CD14-positive monocyte (primary cell): ENCODE data around the gene GNAS-AS1. TPM values are rescaled to one million over a fixed set of nuclear protein-coding genes. Genes with fewer than 3 reads are reported as not detected.

Experiments
- DNase-seq, 3 donors: peaks; one replicate each; pipeline ENCODE4 v3.0.0-alpha.2; 2011 to 2022
- H2AFZ ChIP-seq: 2 replicates; pipeline ENCODE4 v1.6.0; 2012; ENCODE audit warnings: mild to moderate bottlenecking, low read depth, low read length, inconsistent platforms; ENCODE audit not compliant: insufficient read depth, poor library complexity, severe bottlenecking
- H3K27ac ChIP-seq, 2 donors: 1 replicate in 1 of 2; 2 replicates in 1 of 2; pipeline ENCODE4 v1.5.1; 2012 to 2013; ENCODE audit warnings: low read length in 2 of 2, control low read depth in 1 of 2, inconsistent platforms in 1 of 2, low read depth in 1 of 2, mild to moderate bottlenecking in 1 of 2
- H3K27me3 ChIP-seq, 2 donors: one replicate each; pipeline versions ENCODE4 v1.6.0 to v1.6.1; 2011 to 2013; ENCODE audit warnings: low read length in 2 of 2; ENCODE audit not compliant: control insufficient read depth in 2 of 2, insufficient read depth in 2 of 2
- H3K36me3 ChIP-seq, 2 donors: replicated peaks in 1 of 2; 1 replicate in 1 of 2; 2 replicates in 1 of 2; pipeline versions ENCODE4 v1.5.1 to v1.6.1; 2012 to 2013; ENCODE audit warnings: low read length in 2 of 2, control low read depth in 1 of 2, inconsistent platforms in 1 of 2, mild to moderate bottlenecking in 1 of 2; ENCODE audit not compliant: insufficient read depth in 2 of 2, control insufficient read depth in 1 of 2
- H3K4me1 ChIP-seq, 2 donors: 1 replicate in 1 of 2; 2 replicates in 1 of 2; pipeline versions ENCODE4 v1.5.1 to v1.6.1; 2012 to 2013; ENCODE audit warnings: low read length in 2 of 2, control low read depth in 1 of 2, inconsistent platforms in 1 of 2, mild to moderate bottlenecking in 1 of 2, moderate library complexity in 1 of 2; ENCODE audit not compliant: insufficient read depth in 2 of 2, control insufficient read depth in 1 of 2
- H3K4me2 ChIP-seq: replicated peaks from 2 replicates; pipeline ENCODE3; 2012; ENCODE audit warnings: low read length, moderate library complexity, mild to moderate bottlenecking; ENCODE audit not compliant: poor library complexity, severe bottlenecking; ENCODE audit errors: extremely low read depth
- H3K4me3 ChIP-seq, 3 experiments: fragments of 200-600 bp in 1 of 3; sonication (generic) in 1 of 3; replicated peaks in 1 of 3; 1 replicate in 2 of 3; 2 replicates in 1 of 3; pipeline ENCODE4 v1.5.1; 2011 to 2013; ENCODE audit warnings: low read length in 3 of 3, mild to moderate bottlenecking in 3 of 3, control low read depth in 2 of 3, low read depth in 2 of 3, inconsistent platforms in 1 of 3, moderate library complexity in 1 of 3
- H3K79me2 ChIP-seq: 2 replicates; pipeline ENCODE4 v1.6.0; 2012; ENCODE audit warnings: mild to moderate bottlenecking, control low read depth, inconsistent platforms, low read length, moderate library complexity; ENCODE audit not compliant: insufficient read depth
- H3K9ac ChIP-seq: 2 replicates; pipeline ENCODE4 v1.6.0; 2017; ENCODE audit warnings: low read length, mild to moderate bottlenecking; ENCODE audit not compliant: insufficient read depth, poor library complexity, severe bottlenecking
- H3K9me3 ChIP-seq, 2 donors: replicated peaks in 1 of 2; 1 replicate in 1 of 2; 2 replicates in 1 of 2; pipeline versions ENCODE4 v1.5.1 to v1.6.1; 2012 to 2013; ENCODE audit warnings: low read length in 2 of 2, control low read depth in 1 of 2; ENCODE audit not compliant: control insufficient read depth in 1 of 2, insufficient read depth in 1 of 2
- H4K20me1 ChIP-seq: 2 replicates; pipeline ENCODE4 v1.6.0; 2012; ENCODE audit warnings: mild to moderate bottlenecking, low read length, control low read depth, moderate library complexity; ENCODE audit not compliant: insufficient read depth
- H3K27ac Mint-ChIP-seq, 7 donors: one replicate each; pipeline ENCODE4 v1.8.0; 2020; ENCODE audit warnings: mild to moderate bottlenecking in 7 of 7, mixed read lengths in 7 of 7, moderate library complexity in 6 of 7, inconsistent platforms in 2 of 7
- H3K27me3 Mint-ChIP-seq, 3 donors: one replicate each; pipeline ENCODE4 v1.8.0; 2021 to 2022; ENCODE audit warnings: low read depth in 3 of 3, mild to moderate bottlenecking in 3 of 3, mixed read lengths in 3 of 3, moderate library complexity in 3 of 3, inconsistent platforms in 1 of 3
- H3K36me3 Mint-ChIP-seq, 2 donors: one replicate each; pipeline ENCODE4 v1.8.0; 2020; ENCODE audit warnings: mixed read lengths in 2 of 2, inconsistent platforms in 1 of 2, mild to moderate bottlenecking in 1 of 2
- H3K4me1 Mint-ChIP-seq: one replicate; pipeline ENCODE4 v1.8.0; 2020; ENCODE audit warnings: mild to moderate bottlenecking, mixed read lengths
- H3K4me3 Mint-ChIP-seq, 2 donors: one replicate each; pipeline ENCODE4 v1.8.0; 2020; ENCODE audit warnings: mild to moderate bottlenecking in 2 of 2, mixed read lengths in 2 of 2, moderate library complexity in 1 of 2
- H3K9me3 Mint-ChIP-seq, 7 donors: one replicate each; pipeline ENCODE4 v1.8.0; 2020 to 2022; ENCODE audit warnings: mixed read lengths in 7 of 7, mild to moderate bottlenecking in 6 of 7, moderate library complexity in 6 of 7, inconsistent platforms in 2 of 7
- CTCF ChIP-seq: fragments of 200-600 bp; IDR thresholded peaks from one replicate; pipeline ENCODE4 v1.8.0; 2022; ENCODE audit warnings: antibody characterized with exemption, mild to moderate bottlenecking
- WGBS: methylation state at CpG from one replicate; pipeline ENCODE4 v1.1.5; 2013; ENCODE audit warnings: missing lambda C conversion rate; ENCODE audit not compliant: insufficient coverage; 5-methylcytosine and 5-hydroxymethylcytosine counted together
- intact Hi-C, 2 donors: fragments of 100-400 bp; cut with micrococcal nuclease; formaldehyde crosslinking; loops; one replicate each; pipeline versions ENCODE4 v1.15.0 to v1.15.1; 2023
- polyA plus RNA-seq, 3 donors: library from polyadenylated mRNA; depleted of rRNA in 1 of 3; unstranded in 2 of 3; stranded (reverse) in 1 of 3; fragments of 300-500 nt in 2 of 3; fragments of >200 nt in 1 of 3; fragmentation: Illumina TruSeq in 2 of 3; gene quantifications; 1 replicate in 2 of 3; 2 replicates in 1 of 3; pipeline ENCODE4 v1.2.3, GENCODE V29; 2012 to 2021

The GNAS-AS1 gene
- polyA plus RNA-seq, 3 donors: not detected

- Histone ChIP-seq H4K20me1 (no peaks in the 10 kb centered on the region), H3K36me3 (no peaks in the 10 kb centered on the region), H3K9ac (no peak overlapping the region), H3K27me3 (peaks cover 12 to 16% of the 10 kb centered on the region in 2 donors), H3K79me2 (no peaks in the 10 kb centered on the region), H3K4me3 (no peak overlapping the region), H2AFZ (no peak overlapping the region), H3K4me1 (peaks cover 6 to 10% of the 10 kb centered on the region in 2 donors), H3K4me2 (no peak overlapping the region), H3K9me3 (no peaks in the 10 kb centered on the region), H3K27ac (no peak overlapping the region)
- Mint-ChIP-seq H3K27ac (no peak overlapping the region), H3K27me3 (peaks cover 17 to 49% (median 38%) of the 10 kb centered on the region in 3 donors), H3K36me3 (no peaks in the 10 kb centered on the region), H3K4me1 (peaks cover 14% of the 10 kb centered on the region), H3K4me3 (peak overlapping the region in 1 of 2 donors; percentile 2), H3K9me3 (peaks cover 0 to 4% (median 0%) of the 10 kb centered on the region in 7 donors)
- WGBS: 100% methylated on average over 4 of the region's 5 CpGs
- intact Hi-C loops: loop anchor here in 1 of 2 donors (5.0 to 10.0 kb wide), 2 partner anchors 355 to 628 kb away; no protein-coding TSS in a partner anchor
- TF ChIP-seq CTCF: no peak
- DNase-seq: no peak
Observed at GRCh38 chr20:58867211-58867610, 16.5 kb upstream of the GNAS-AS1 start.

- H3K36me3 Mint-ChIP-seq: no peaks in the 10 kb centered on the region
- Histone ChIP-seq H3K27ac (no peak overlapping the region), H3K9ac (no peak overlapping the region), H3K4me3 (no peak overlapping the region), H3K4me1 (peaks cover 6 to 8% of the 10 kb centered on the region in 2 donors), H3K4me2 (no peak overlapping the region), H3K79me2 (no peaks in the 10 kb centered on the region), H3K27me3 (peaks cover 16 to 22% of the 10 kb centered on the region in 2 donors), H3K36me3 (no peaks in the 10 kb centered on the region), H2AFZ (no peak overlapping the region), H4K20me1 (no peaks in the 10 kb centered on the region), H3K9me3 (no peaks in the 10 kb centered on the region)
- WGBS: no CpG with 5 or more reads among the region's 2 CpGs
- H3K9me3 Mint-ChIP-seq: peaks cover 0 to 3% (median 0%) of the 10 kb centered on the region in 7 donors
- no peak for DNase-seq
- H3K27ac Mint-ChIP-seq: no peak overlapping the region
- H3K4me1 Mint-ChIP-seq: peaks cover 12% of the 10 kb centered on the region
- H3K4me3 Mint-ChIP-seq: peak overlapping the region in 1 of 2 donors; percentile 33
- peaks cover 22 to 57% (median 47%) of the 10 kb centered on the region in 3 donors for H3K27me3 Mint-ChIP-seq
- no peak for TF ChIP-seq CTCF
- intact Hi-C loops: loop anchor here in 1 of 2 donors (5.0 to 10.0 kb wide), 2 partner anchors 356 to 629 kb away; no protein-coding TSS in a partner anchor
Observed at GRCh38 chr20:58865843-58866242, 15.1 kb upstream of the GNAS-AS1 start.
